Measurements from ENCODE around the gene TLR6. TPM values are rescaled to one million over a fixed set of nuclear protein-coding genes. Genes with fewer than 3 reads are reported as not detected.

The TLR6 gene
- total RNA-seq, 2 experiments from 2014 or later: 1.5 to 1.8 TPM

DNA sequence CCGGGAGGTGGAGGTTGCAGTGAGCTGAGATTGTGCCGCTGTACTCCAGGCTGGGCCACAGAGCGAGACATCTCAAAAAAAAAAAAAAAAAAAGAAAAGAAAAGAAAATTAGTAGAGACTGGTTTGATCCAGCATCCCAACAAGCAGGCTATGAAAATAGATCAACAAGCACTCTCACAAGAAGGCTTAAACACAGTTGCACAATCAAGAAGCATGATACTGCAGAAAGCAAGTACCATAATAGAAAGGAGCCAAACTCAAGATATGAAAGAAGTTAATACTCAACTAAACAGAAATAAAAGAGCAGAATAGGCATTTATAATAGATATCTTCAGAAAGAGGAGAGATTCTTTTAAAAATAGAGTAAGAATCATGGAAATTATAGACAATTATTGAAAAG lies 10.6 kb downstream of the TLR6 start:
- Mint-ChIP-seq H3K9me3 (ENCODE audit: low read depth) (peaks cover 17% of the 10 kb centered on the region), H3K27ac (no peak overlapping the region)

DNA sequence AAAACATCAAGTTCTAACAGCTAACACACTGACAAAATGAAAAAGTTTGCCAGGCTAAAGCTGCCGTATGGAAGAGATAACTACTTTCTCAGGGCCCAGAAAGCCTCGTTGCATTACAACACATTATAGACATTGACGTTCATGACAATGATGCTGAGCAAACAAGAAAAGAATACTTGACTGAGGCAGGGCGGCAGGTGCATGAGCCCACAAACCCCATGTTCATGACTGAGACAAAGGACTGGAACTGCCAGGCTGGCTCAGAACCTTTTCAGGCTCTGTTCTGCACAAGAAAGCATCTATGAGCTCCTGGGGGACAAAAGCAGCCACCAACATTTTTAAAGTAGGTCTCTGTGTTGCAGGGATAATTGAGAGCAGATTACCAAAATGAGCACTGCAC lies 13.6 kb downstream of the TLR6 start:
- intact Hi-C loops (cut with DNase I, micrococcal nuclease): no loop called here
- Mint-ChIP-seq H3K4me3 (no peak overlapping the region), H3K27ac (no peak overlapping the region), H3K36me3 (ENCODE audit: low read depth) (no peaks in the 10 kb centered on the region), H3K27me3 (no peaks in the 10 kb centered on the region), H3K4me1 (peaks cover 7% of the 10 kb centered on the region), H3K9me3 (ENCODE audit: low read depth) (peaks cover 1% of the 10 kb centered on the region)
- POLR2A ChIA-PET: interaction anchor here (0.7 kb wide), 1 partner anchor 679 kb away, joined by 4 read pairs; no protein-coding TSS in a partner anchor
- DNase-seq (no peak), ATAC-seq (no peak)
- CTCF ChIA-PET: interaction anchor here (1.1 kb wide), 1 partner anchor 84 kb away, joined by 5 read pairs; no protein-coding TSS in a partner anchor

More for the DNA sequence above, 10.6 kb downstream of the TLR6 start:
- ChIA-PET POLR2A (no interaction called here), CTCF (interaction anchor here (0.5 to 1.6 kb wide), 4 partner anchors 10 to 397 kb away, joined by 4 to 7 read pairs (median 6); no protein-coding TSS in a partner anchor)
- H3K36me3 Mint-ChIP-seq (ENCODE audit: low read depth): peaks cover 4% of the 10 kb centered on the region
- intact Hi-C loops (cut with DNase I, micrococcal nuclease): no loop called here
- H3K4me3 Mint-ChIP-seq: no peak overlapping the region
- no peaks in the 10 kb centered on the region for H3K4me1 Mint-ChIP-seq
- no peaks in the 10 kb centered on the region for H3K27me3 Mint-ChIP-seq
- ATAC-seq: no peak
- DNase-seq: no peak

DNA sequence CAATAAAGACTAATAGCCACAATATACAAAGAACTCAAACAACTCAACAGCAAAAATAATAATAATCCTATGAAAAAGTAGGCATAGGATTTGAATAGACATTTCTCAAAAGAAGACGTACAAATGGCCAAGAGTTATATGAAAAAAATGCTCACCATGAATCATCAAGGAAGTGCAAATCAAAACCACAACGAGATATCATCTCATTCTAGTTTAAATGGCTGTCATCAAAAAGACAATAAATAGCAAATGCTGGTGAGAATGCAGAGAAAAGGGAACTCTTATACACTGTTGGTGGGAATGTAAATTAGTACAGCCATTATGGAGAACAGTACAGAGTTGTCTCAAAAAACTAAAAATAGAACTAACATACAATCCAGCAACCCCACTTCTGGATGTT lies 18.8 kb downstream of the TLR6 start:
- peak; percentile 64 for ATAC-seq
- Mint-ChIP-seq H3K27me3 (no peaks in the 10 kb centered on the region), H3K4me1 (peaks cover 17% of the 10 kb centered on the region), H3K9me3 (ENCODE audit: low read depth) (peaks cover 11% of the 10 kb centered on the region), H3K4me3 (no peak overlapping the region), H3K36me3 (ENCODE audit: low read depth) (peaks cover 7% of the 10 kb centered on the region), H3K27ac (no peak overlapping the region)
- CTCF ChIA-PET: interaction anchor here (0.6 to 1.2 kb wide), 2 partner anchors 18 to 23 kb away, joined by 4 to 5 read pairs; no protein-coding TSS in a partner anchor
- DNase-seq: no peak
- intact Hi-C loops (cut with DNase I, micrococcal nuclease): no loop called here
- POLR2A ChIA-PET: no interaction called here

DNA sequence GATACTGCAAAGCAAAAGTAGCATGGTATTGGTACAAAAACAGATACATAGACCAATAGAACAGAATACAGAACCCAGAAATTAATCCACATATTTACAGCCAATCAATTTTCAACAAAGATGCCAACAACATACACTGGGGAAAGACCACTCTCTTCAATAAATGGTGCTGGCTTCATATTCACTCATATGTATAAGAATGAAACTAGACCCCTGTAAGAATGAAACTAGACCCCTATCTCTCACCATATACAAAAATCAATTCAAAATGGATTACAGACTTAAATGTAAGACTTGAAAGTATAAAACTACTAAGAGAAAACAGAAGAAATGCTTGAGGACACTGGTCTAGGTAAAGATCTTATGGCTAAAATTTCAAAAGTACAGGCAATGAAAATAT lies 19.3 kb downstream of the TLR6 start:
- intact Hi-C loops (cut with DNase I, micrococcal nuclease): no loop called here
- DNase-seq: no peak
- H3K36me3 Mint-ChIP-seq (ENCODE audit: low read depth): peaks cover 7% of the 10 kb centered on the region
- CTCF ChIA-PET: interaction anchor here (1.1 kb wide), 1 partner anchor 55 kb away, joined by 4 read pairs; the partner anchor contains the start of gene TLR10
- no peak overlapping the region for H3K27ac Mint-ChIP-seq
- peaks cover 11% of the 10 kb centered on the region for H3K9me3 Mint-ChIP-seq (ENCODE audit: low read depth)
- POLR2A ChIA-PET: no interaction called here
- ATAC-seq: peak; percentile 44
- no peaks in the 10 kb centered on the region for H3K27me3 Mint-ChIP-seq
- H3K4me1 Mint-ChIP-seq: peaks cover 17% of the 10 kb centered on the region
- H3K4me3 Mint-ChIP-seq: no peak overlapping the region

DNA sequence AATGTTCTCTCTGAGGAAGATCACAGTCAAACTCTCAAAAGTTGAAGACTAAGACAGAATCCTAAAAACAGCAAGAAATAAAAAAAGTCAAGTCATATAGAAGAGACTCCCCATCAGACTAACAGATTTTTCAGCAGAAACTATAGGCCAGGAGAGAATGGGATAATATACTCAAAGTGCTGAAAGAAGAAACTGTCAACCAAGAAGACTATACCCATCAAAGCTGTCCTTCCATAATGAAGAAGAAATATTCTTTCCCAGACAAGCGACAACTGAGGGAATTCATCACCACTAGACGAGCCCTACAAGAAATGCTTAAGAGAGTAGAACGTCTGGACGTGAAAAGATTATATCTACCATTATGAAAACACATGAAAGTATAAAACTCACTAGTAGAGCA lies 22.0 kb downstream of the TLR6 start:
- H3K27ac Mint-ChIP-seq: no peak overlapping the region
- ATAC-seq (no peak), DNase-seq (no peak)
- intact Hi-C loops (cut with DNase I, micrococcal nuclease): no loop called here
- POLR2A ChIA-PET: no interaction called here
- peaks cover 17% of the 10 kb centered on the region for H3K4me1 Mint-ChIP-seq
- H3K36me3 Mint-ChIP-seq (ENCODE audit: low read depth): peaks cover 7% of the 10 kb centered on the region
- CTCF ChIA-PET: interaction anchor here (1.0 to 1.5 kb wide), 5 partner anchors 10 to 76 kb away, joined by 3 to 4 read pairs (median 3); partner anchors contain the start of gene TLR1
- peaks cover 11% of the 10 kb centered on the region for H3K9me3 Mint-ChIP-seq (ENCODE audit: low read depth)
- H3K4me3 Mint-ChIP-seq: no peak overlapping the region
- H3K27me3 Mint-ChIP-seq: no peaks in the 10 kb centered on the region

DNA sequence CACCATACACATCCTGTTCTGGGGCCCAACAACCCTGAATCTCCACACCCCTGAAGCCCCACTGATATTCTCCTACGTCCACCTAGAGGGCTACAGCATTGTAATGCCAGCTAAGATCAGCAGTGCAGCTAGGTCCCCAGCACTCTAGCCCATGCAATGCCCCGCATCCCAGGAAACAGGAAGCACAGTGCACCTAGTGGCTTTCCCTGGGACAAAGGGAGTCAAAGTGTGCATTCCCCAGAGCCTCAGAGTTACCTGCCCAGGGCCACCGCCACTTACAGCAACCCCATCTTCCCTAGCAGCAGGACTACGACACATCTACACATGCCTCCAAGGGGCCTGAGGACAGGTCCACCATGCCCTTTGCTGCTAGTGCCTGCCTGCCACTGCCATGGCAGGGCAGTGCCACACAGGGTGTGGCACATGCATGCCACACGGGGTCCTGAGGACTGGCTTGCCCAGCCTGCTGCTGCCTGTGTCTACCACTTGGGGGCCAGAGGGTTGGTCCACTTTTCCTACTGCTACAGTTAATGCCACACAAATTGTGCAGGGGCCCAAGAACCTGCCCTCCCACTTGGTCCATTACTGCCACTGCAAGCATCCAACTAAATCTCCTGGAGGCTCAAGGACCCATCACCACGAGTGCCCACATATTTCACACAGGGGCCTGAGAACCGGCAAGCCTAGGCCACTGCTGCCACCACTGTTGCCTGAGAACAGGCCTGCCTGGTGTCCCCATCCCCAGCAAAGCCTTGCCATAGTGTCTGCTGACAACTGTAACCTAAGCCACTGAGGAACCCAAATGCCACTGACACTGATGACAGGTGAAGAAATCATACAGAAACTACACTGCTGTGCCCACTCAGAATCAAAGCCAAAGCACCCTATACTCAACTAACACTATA lies 23.7 kb downstream of the TLR6 start:
- ATAC-seq: no peak
- Mint-ChIP-seq H3K4me3 (no peak overlapping the region), H3K4me1 (peaks cover 8% of the 10 kb centered on the region), H3K36me3 (ENCODE audit: low read depth) (peaks cover 7% of the 10 kb centered on the region), H3K27ac (no peak overlapping the region), H3K9me3 (ENCODE audit: low read depth) (peaks cover 11% of the 10 kb centered on the region), H3K27me3 (no peaks in the 10 kb centered on the region)
- intact Hi-C loops (cut with DNase I, micrococcal nuclease): no loop called here
- peak; percentile 13 for DNase-seq
- POLR2A ChIA-PET: no interaction called here
- CTCF ChIA-PET: interaction anchor here (0.6 to 1.2 kb wide), 2 partner anchors 74 to 87 kb away, joined by 3 to 4 read pairs; no protein-coding TSS in a partner anchor

DNA sequence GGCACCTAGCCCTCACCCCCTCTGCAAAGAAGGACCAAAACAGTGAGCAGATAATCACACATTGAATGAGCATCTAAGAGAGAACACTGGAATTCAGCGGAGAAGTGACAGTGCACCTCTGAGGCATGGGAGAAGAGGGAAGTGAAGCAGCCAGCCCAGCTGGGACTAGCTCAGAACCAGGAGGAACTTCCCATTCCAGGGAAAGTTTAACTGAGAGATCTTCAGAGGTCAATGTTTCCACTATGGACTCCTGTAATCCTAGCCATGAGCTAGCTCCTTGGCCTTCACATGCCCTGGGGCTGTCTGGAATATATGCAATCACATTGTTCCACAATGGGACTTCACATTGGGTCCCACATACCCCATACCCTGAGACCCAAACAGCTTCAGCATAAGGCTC lies 24.4 kb downstream of the TLR6 start:
- CTCF ChIA-PET: interaction anchor here (0.9 to 1.3 kb wide), 4 partner anchors 8 to 73 kb away, joined by 3 to 6 read pairs (median 3); no protein-coding TSS in a partner anchor
- H3K9me3 Mint-ChIP-seq (ENCODE audit: low read depth): peaks cover 11% of the 10 kb centered on the region
- H3K27ac Mint-ChIP-seq: no peak overlapping the region
- POLR2A ChIA-PET: no interaction called here
- H3K36me3 Mint-ChIP-seq (ENCODE audit: low read depth): peaks cover 7% of the 10 kb centered on the region
- DNase-seq: no peak
- H3K4me3 Mint-ChIP-seq: no peak overlapping the region
- ATAC-seq: no peak
- intact Hi-C loops (cut with DNase I, micrococcal nuclease): no loop called here
- H3K4me1 Mint-ChIP-seq: peaks cover 2% of the 10 kb centered on the region
- no peaks in the 10 kb centered on the region for H3K27me3 Mint-ChIP-seq

DNA sequence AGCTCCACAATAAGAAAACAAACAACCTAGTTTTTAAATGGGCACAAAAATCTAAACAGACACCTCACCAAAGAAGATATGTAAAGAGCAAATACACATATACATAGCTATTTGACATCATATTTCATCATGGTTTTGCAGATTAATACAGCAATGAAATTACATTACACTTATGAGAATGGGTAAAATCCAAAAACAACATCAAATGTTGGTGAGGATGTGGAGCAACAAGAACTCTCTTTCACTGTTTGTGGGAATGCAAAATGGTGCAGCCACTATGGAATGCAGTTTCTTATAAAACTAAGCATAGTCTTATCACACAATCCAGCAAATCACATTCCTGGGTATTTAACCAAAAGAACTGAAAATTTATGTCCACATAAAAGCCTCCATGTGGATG lies 25.0 kb downstream of the TLR6 start:
- POLR2A ChIA-PET: no interaction called here
- ATAC-seq (no peak), DNase-seq (no peak)
- Mint-ChIP-seq H3K4me1 (no peaks in the 10 kb centered on the region), H3K36me3 (ENCODE audit: low read depth) (peaks cover 7% of the 10 kb centered on the region), H3K27me3 (no peaks in the 10 kb centered on the region), H3K9me3 (ENCODE audit: low read depth) (peaks cover 11% of the 10 kb centered on the region), H3K27ac (no peak overlapping the region), H3K4me3 (no peak overlapping the region)
- intact Hi-C loops (cut with DNase I, micrococcal nuclease): no loop called here
- CTCF ChIA-PET: interaction anchor here (0.7 to 2.7 kb wide), 8 partner anchors 9 to 72 kb away, joined by 3 to 10 read pairs (median 3); partner anchors contain the start of gene TLR1

DNA sequence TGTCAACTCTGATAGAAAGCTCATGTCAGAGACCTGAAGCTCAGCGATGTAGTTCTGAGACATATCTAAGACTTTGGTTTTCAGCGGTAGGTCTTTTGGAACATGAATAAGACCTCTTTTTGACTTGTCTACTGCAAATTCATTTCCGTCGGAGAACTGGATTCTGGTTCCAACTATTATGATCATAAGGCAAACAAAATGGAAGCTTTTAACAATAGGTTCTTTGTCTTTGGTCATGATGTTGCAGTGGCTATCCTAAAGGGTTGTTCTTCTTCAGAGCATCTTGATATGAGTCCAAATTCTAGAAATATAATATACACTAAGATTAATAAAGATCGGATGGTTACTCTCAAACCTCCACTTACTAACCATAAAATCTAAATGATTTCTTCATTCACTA lies 27.4 kb downstream of the TLR6 start:
- CTCF ChIA-PET: interaction anchor here (1.4 to 2.7 kb wide), 3 partner anchors 25 to 47 kb away, joined by 4 to 10 read pairs (median 5); partner anchors contain the start of genes TLR1 and TLR10
- H3K9me3 Mint-ChIP-seq (ENCODE audit: low read depth): peaks cover 3% of the 10 kb centered on the region
- POLR2A ChIA-PET: interaction anchor here (0.6 kb wide), 1 partner anchor 1352 kb away, joined by 3 read pairs; no protein-coding TSS in a partner anchor
- H3K36me3 Mint-ChIP-seq (ENCODE audit: low read depth): peaks cover 2% of the 10 kb centered on the region
- H3K27me3 Mint-ChIP-seq: no peaks in the 10 kb centered on the region
- no peak overlapping the region for H3K27ac Mint-ChIP-seq
- H3K4me3 Mint-ChIP-seq: no peak overlapping the region
- ATAC-seq: no peak
- H3K4me1 Mint-ChIP-seq: no peaks in the 10 kb centered on the region
- intact Hi-C loops (cut with DNase I, micrococcal nuclease): no loop called here
- DNase-seq: no peak

DNA sequence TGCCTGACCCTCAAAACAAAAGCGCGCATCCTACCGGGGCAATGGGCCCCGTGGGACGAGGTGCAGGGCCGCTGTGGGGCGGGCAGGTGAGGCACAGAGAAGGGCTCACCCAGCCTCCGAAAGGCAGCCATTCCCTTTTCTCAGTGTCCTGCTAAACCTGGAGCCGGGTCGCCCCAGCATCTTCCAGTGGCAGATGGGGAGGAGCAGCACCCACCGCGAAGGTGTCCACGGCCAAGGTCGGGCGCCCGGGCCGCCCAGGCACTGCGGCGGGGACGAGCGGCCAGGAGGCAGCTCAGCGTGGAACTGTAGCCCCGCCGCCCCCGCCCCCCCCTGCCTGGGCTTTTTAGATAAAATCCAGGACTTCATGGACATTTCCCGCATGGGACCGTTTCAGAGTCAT lies 32.9 kb downstream of the TLR6 start:
- no peaks in the 10 kb centered on the region for H3K36me3 Mint-ChIP-seq (ENCODE audit: low read depth)
- intact Hi-C loops (cut with DNase I, micrococcal nuclease): no loop called here

DNA sequence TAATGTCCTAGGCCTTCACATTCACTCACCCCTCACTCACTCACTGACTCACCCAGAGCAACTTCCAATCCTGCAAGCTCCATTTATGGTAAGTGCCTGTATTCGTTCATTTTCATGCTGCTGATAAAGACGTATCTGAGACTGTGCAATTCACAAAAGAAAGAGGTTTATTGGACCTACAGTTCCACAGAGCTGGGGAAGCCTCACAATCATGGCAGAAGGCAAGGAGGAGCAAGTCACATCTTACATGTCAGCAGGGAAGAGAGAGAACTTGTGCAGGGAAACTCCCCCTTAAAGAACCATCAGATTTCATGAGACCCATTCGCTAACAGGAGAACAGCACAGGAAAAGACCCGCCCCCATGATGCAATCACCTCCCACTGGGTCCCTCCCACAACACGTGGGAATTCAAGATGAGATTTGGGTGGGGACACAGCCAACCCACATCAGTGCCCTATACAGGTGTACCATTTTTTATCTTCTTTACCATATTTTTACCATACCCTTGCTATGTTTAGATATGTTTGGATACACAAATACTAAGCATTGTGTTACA lies 33.8 kb downstream of the TLR6 start:
- CTCF ChIA-PET: interaction anchor here (0.8 to 1.4 kb wide), 3 partner anchors 8 to 41 kb away, joined by 3 to 4 read pairs (median 3); partner anchors contain the start of gene TLR10
- Mint-ChIP-seq H3K4me3 (no peak overlapping the region), H3K36me3 (ENCODE audit: low read depth) (no peaks in the 10 kb centered on the region), H3K4me1 (peaks cover 17% of the 10 kb centered on the region), H3K27ac (no peak overlapping the region), H3K9me3 (ENCODE audit: low read depth) (peaks cover 6% of the 10 kb centered on the region), H3K27me3 (no peaks in the 10 kb centered on the region)
- POLR2A ChIA-PET: no interaction called here
- no peak for ATAC-seq
- intact Hi-C loops (cut with DNase I, micrococcal nuclease): no loop called here
- no peak for DNase-seq

More for the DNA sequence above, 32.9 kb downstream of the TLR6 start:
- ChIA-PET POLR2A (no interaction called here), CTCF (interaction anchor here (1.4 kb wide), 1 partner anchor 19 kb away, joined by 4 read pairs; the partner anchor contains the start of gene TLR1)
- peaks cover 6% of the 10 kb centered on the region for H3K9me3 Mint-ChIP-seq (ENCODE audit: low read depth)
- DNase-seq (no peak), ATAC-seq (no peak)
- peaks cover 14% of the 10 kb centered on the region for H3K4me1 Mint-ChIP-seq
- no peak overlapping the region for H3K27ac Mint-ChIP-seq
- no peaks in the 10 kb centered on the region for H3K27me3 Mint-ChIP-seq
- H3K4me3 Mint-ChIP-seq: no peak overlapping the region

Measured in activated CD4-positive, alpha-beta T cell treated with anti-CD3 and anti-CD28 coated beads for 36 hours (primary cell).